A673 (cell line): ENCODE data around the gene FANCL. TPM values are rescaled to one million over a fixed set of nuclear protein-coding genes. Genes with fewer than 3 reads are reported as not detected.
A peak's percentile ranks its signal among the peaks of the same experiment; 100 is the strongest.

ENCODE experiments used
- BruUV-seq: library from RNA; stranded (reverse); fragments of 400-500 nt; replicated peaks from 2 replicates; lab custom pipeline; 2021; lab: Mats Ljungman, UMichigan
- CTCF ChIA-PET: fragments of 300-600 bp; sonication (Branson Sonifier 250); formaldehyde crosslinking; loops from one replicate; lab custom pipeline; 2022; ENCODE audit warnings: antibody characterized with exemption; lab: Charles Lee
- POLR2A ChIA-PET: fragments of 300-600 bp; sonication (Branson Sonifier 250); formaldehyde crosslinking; loops from one replicate; lab custom pipeline; 2022; ENCODE audit warnings: antibody characterized with exemption; ENCODE audit not compliant: low non-redundant PET; lab: Charles Lee
- DNase-seq: peaks from one replicate; pipeline ENCODE4 v3.0.0-alpha.2; 2015; ENCODE audit warnings: low spot score
- H3K27ac ChIP-seq: fragments of 200-600 bp; sonication (generic); 2 replicates; pipeline ENCODE4 v1.5.1; 2016; ENCODE audit warnings: mixed run types, low read depth, mild to moderate bottlenecking, mixed read lengths, antibody characterized with exemption, low read length; ENCODE audit not compliant: poor library complexity, severe bottlenecking
- H3K27me3 ChIP-seq: fragments of 200-600 bp; sonication (generic); replicated peaks from 2 replicates; pipeline ENCODE4 v1.6.1; 2017; ENCODE audit warnings: mixed run types, low read depth, mild to moderate bottlenecking, mixed read lengths, antibody characterized with exemption, low read length; ENCODE audit not compliant: insufficient read depth, poor library complexity
- H3K36me3 ChIP-seq: fragments of 200-600 bp; sonication (generic); 2 replicates; pipeline ENCODE4 v1.6.1; 2016; ENCODE audit warnings: mixed run types, mild to moderate bottlenecking, mixed read lengths, antibody characterized with exemption, low read length; ENCODE audit not compliant: insufficient read depth, poor library complexity, severe bottlenecking
- H3K4me1 ChIP-seq: fragments of 200-600 bp; sonication (generic); 2 replicates; pipeline ENCODE4 v1.6.1; 2017; ENCODE audit warnings: mixed run types, mild to moderate bottlenecking, mixed read lengths, antibody characterized with exemption, low read length; ENCODE audit not compliant: insufficient read depth, poor library complexity, severe bottlenecking
- H3K4me3 ChIP-seq: fragments of 200-600 bp; sonication (generic); 2 replicates; pipeline ENCODE4 v1.5.1; 2016; ENCODE audit warnings: low read depth, mixed run types, mild to moderate bottlenecking, mixed read lengths, low read length; ENCODE audit not compliant: poor library complexity, severe bottlenecking
- H3K9me3 ChIP-seq: fragments of 200-600 bp; sonication (generic); 2 replicates; pipeline ENCODE4 v1.6.1; 2016; ENCODE audit warnings: mixed run types, low read depth, mild to moderate bottlenecking, mixed read lengths, antibody characterized with exemption, low read length; ENCODE audit not compliant: poor library complexity, severe bottlenecking
- EZH2 ChIP-seq: fragments of 200-600 bp; sonication (generic); IDR thresholded peaks from 2 replicates; pipeline ENCODE4 v1.6.1; 2017; ENCODE audit warnings: borderline replicate concordance, low read depth, mild to moderate bottlenecking, mixed read lengths, antibody characterized with exemption, low read length; ENCODE audit not compliant: poor library complexity, severe bottlenecking
- intact Hi-C: fragments of 100-400 bp; cut with micrococcal nuclease; formaldehyde crosslinking; loops from one replicate; pipeline ENCODE4 v1.10.0; 2022; ENCODE audit not compliant: unreplicated experiment
- total RNA-seq: library from RNA; stranded (reverse); gene quantifications from 2 replicates; pipeline ENCODE4 v1.2.3, GENCODE V29; 2021
- TF ChIP-seq, protein P1 (sequence below): fragments of 300-800, 200-600 bp; sonication (generic); conservative IDR thresholded peaks from 2 replicates; pipeline ENCODE4 v1.5.1; 2017; ENCODE audit warnings: low read depth, mild to moderate bottlenecking, antibody characterized with exemption, low read length, moderate library complexity, mixed read lengths

The FANCL gene
- total RNA-seq, 1 experiment from 2014 or later, result 34.7 TPM

DNA sequence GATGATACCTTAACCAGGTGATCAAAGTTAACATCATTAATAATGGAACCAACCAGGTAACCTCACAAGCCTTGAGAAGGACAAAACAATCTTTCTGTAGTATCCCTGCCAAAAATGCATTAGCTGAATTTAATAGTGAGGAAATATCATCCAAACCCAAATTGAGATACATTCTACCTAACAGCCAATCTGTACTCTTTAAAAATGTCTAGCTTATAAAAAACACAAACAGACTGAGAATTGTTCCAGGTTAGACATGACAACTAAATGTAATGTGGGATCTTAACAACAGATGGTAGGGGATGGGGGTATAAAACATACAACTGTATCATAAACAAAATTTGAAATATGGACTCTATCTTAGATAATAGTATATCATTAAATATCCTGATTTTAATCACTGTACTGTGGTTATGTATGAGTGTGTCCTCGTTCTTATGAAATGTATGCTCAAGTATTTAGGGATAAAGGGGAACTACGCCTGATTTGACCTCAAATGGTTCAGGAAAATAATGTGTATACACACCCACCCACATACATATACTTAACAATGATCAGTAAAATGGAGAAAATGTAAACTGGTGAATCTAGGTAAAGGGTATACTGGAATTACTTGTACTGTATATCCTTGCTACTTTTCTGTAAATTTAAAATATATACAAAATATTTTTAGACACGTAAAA, 1.7 kb downstream of the FANCL start:
- no peaks in the 10 kb centered on the region for H3K27me3 ChIP-seq
- BruUV-seq, result no TSS peak
- no peak for DNase-seq
- ChIA-PET CTCF (no interaction called here), POLR2A (no interaction called here)
- TF ChIP-seq, protein P1, sequence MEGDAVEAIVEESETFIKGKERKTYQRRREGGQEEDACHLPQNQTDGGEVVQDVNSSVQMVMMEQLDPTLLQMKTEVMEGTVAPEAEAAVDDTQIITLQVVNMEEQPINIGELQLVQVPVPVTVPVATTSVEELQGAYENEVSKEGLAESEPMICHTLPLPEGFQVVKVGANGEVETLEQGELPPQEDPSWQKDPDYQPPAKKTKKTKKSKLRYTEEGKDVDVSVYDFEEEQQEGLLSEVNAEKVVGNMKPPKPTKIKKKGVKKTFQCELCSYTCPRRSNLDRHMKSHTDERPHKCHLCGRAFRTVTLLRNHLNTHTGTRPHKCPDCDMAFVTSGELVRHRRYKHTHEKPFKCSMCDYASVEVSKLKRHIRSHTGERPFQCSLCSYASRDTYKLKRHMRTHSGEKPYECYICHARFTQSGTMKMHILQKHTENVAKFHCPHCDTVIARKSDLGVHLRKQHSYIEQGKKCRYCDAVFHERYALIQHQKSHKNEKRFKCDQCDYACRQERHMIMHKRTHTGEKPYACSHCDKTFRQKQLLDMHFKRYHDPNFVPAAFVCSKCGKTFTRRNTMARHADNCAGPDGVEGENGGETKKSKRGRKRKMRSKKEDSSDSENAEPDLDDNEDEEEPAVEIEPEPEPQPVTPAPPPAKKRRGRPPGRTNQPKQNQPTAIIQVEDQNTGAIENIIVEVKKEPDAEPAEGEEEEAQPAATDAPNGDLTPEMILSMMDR, result no peak
- TF ChIP-seq EZH2, result no peak
- intact Hi-C loops, result loop anchor here (10.0 kb wide), 1 partner anchor 295 kb away; no protein-coding TSS in a partner anchor
- peaks cover 4% of the 10 kb centered on the region for H3K9me3 ChIP-seq
- peaks cover 3% of the 10 kb centered on the region for H3K36me3 ChIP-seq
- peaks cover 12% of the 10 kb centered on the region for H3K4me1 ChIP-seq
- peak overlapping the region; percentile 77 for H3K4me3 ChIP-seq
- H3K27ac ChIP-seq, result no peak overlapping the region

DNA sequence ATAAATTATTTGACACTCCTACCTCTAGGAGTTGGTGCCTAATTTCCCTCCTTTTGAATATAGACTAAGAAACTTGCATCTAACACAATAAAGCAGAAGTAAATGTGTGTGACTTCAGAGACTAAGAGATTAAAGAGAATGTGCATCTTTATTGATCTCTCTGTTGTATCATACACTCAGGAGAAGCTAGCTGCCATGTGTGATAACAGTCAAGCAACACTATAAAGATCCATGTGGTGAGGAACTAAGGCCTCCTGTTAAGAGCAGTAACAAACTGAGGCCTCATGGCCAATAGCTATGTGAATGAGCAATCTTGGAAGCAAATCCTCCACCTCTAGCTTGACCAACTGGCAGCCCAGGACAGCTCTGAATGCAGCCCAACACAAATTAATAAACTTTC, 3.4 kb downstream of the FANCL start:
- POLR2A ChIA-PET, result no interaction called here
- H3K27ac ChIP-seq, result no peak overlapping the region
- intact Hi-C loops, result loop anchor here (10.0 kb wide), 1 partner anchor 297 kb away; no protein-coding TSS in a partner anchor

DNA sequence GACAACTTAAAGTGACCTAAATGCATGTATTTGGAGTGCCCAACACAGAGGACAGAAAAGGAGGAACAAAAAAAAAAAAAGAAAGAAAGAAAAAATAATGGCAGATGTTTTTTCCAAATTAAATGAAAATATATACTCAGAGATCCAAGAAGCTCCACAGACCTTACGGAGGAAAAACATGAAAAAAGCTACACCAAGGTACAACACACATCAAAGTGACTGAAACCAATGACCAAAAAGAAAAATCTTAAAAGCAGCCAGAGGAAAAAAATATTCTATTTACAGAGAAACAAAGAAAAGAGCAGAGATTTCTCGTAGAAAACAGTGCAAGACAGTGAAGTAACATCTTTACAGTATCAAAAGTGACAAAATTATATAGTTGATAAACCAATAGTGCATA, 5.1 kb downstream of the FANCL start:
- CTCF ChIA-PET, result no interaction called here
- no TSS peak for BruUV-seq
- peaks cover 3% of the 10 kb centered on the region for H3K36me3 ChIP-seq
- TF ChIP-seq, protein P1, result no peak
- TF ChIP-seq EZH2, result no peak
- DNase-seq, result no peak
- H3K4me1 ChIP-seq, result peaks cover 12% of the 10 kb centered on the region
- no peak overlapping the region for H3K27ac ChIP-seq
- peaks cover 4% of the 10 kb centered on the region for H3K9me3 ChIP-seq
- no peak overlapping the region for H3K4me3 ChIP-seq
- no peaks in the 10 kb centered on the region for H3K27me3 ChIP-seq
- intact Hi-C loops, result loop anchor here (10.0 kb wide), 1 partner anchor 299 kb away; no protein-coding TSS in a partner anchor
- POLR2A ChIA-PET, result no interaction called here

More for the DNA sequence above, 3.4 kb downstream of the FANCL start:
- CTCF ChIA-PET, result no interaction called here
- peaks cover 12% of the 10 kb centered on the region for H3K4me1 ChIP-seq
- peaks cover 3% of the 10 kb centered on the region for H3K36me3 ChIP-seq
- DNase-seq, result no peak
- H3K9me3 ChIP-seq, result peaks cover 4% of the 10 kb centered on the region
- no peak overlapping the region for H3K4me3 ChIP-seq
- no TSS peak for BruUV-seq
- TF ChIP-seq, protein P1, result no peak
- no peaks in the 10 kb centered on the region for H3K27me3 ChIP-seq
